ENCODE data around the gene SDCCAG8. TPM values are rescaled to one million over a fixed set of nuclear protein-coding genes. Genes with fewer than 3 reads are reported as not detected.
A peak's percentile ranks its signal among the peaks of the same experiment; 100 is the strongest.

The SDCCAG8 gene
- total RNA-seq, 1 donor from 2014 or later = 48.2 TPM

DNA sequence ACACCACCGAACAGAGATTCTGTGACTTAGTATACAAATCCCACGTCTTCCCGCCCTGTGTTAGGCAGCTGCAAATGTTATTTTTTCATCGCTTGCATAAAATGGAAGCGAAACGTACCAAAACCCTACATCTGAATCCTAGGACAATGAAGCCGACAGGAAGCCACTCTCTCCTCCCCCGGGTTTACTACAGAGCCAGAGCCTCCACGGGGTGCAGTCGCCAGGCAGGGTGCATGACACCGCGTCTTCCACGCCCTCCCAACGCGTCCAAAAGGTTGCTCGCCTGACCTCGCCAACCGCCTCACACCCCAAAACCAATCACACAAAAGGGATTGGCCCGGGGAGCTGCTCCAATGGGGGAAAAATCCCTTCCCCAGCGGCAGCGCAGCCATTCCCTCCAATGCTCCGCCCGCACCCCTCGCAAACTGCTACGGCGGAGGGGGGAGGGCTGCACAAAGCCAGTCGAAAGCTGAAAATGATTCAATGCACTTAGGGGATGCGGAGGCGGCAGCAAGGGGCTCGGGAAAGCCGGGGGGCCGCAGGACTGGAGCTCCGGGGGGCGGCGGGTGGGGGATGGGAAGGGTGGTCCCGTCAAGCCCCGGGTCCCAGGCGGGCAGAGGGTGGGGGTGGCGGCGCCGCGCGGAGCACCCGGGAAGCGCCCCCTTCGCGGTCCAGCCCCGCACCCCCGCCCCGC is 1.5 kb upstream of the SDCCAG8 start:
- DNase-seq = peak; percentile 67

DNA sequence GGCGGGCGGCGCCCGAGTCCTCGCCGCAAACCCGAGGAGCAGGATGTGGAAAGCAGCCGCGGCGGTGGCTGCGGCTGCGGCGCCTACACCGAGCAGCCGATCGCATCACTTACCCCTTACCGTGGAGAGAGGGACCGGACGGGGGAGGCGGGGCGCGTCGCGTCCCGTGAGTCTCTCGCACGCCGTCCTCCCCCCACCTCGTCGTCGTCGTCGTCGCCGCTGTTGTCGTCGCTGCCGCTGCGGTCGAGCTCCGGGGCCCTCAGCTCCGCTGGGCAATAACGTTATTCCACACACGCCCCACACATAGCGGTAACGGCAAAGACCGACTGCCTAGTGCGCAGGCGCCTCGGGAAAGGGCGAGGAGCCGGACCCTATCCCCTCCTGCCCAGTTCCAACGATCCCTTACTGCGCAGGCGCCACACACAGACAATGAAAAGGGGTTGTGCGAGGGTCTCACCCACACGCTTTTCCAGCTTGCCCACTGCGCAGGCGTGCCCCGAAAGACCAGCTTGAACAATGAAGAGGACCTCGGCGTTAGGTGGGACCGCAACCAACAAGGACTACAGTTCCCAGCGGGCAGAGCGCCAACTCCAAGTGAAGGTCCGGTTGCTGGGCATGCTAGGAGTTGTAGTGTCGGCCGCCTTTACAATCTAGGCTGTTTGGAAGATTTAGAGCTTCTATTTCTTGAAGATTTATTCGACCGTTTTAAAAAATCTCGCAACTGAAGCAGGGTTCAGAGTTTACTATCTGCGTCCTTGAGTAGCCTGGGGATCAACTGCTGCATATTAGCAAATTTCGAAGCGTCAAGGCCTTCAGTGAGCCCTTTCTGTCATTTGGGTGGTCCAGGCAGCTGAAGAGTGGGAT is 682 bp upstream of the SDCCAG8 start, which contains the start of gene CEP170:
Gene CEP170, minus strand, starts transcription at position 355 of the 864 bp plus-strand sequence. CDS start 30,001 bp downstream, outside the sequence.
- DNase-seq = peak; percentile 99

DNA sequence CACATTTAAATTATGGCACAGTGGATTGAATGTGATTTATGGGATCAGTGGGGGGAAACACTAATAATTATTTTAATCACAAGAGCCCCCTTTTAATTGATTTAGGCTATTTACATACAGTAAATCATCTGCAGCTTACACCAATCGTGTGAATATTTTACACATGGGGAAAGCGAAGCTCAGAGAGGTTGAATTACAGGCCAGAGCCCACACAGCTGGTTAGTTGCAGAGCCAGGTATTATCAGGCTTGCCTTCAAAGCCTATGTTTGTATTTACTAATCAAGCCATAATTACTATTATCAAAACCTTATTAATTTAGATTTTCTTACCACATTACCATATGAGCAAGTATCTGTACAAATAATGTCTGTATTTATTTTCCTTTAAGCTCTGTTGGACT is 749 bp downstream of the SDCCAG8 start:
- no peak for DNase-seq

DNA sequence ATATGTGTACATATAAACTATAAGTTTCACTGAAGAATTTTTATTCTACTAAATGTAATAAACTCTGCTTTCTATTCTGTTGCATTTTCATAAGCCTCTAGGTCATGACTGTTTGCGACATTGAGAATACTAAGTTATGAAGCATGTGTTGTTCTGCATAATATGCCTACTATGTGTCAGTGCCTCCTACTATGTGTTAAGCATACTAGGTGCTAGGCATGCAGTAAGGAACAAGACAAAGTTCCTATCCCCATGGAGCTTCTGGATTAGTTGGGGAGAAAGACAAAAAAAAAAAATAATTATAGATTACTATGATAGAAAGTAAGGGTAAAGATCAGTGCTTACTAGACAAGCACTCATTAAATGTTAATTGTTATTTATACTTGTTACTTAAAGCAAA is 1.3 kb downstream of the SDCCAG8 start:
- DNase-seq = no peak

DNA sequence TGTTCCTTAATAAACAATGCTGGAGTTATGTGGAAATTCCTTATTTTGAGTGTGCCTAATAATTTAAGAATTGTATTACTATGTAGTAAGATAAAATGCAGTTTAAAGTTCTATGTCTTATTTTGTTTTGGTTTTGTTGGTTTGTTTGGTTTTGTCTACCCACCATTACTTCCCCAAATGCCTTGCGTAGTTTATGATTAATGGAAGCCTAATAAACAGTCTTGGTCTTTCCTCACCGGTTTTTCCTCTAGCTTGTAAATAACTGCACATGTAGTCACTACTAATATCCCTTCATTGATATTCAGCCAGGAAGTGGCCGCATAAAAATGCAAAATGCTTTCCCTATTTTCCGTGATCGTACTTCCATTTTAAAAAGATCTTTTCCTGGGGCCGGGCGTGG is 2.9 kb downstream of the SDCCAG8 start:
- DNase-seq = no peak

DNA sequence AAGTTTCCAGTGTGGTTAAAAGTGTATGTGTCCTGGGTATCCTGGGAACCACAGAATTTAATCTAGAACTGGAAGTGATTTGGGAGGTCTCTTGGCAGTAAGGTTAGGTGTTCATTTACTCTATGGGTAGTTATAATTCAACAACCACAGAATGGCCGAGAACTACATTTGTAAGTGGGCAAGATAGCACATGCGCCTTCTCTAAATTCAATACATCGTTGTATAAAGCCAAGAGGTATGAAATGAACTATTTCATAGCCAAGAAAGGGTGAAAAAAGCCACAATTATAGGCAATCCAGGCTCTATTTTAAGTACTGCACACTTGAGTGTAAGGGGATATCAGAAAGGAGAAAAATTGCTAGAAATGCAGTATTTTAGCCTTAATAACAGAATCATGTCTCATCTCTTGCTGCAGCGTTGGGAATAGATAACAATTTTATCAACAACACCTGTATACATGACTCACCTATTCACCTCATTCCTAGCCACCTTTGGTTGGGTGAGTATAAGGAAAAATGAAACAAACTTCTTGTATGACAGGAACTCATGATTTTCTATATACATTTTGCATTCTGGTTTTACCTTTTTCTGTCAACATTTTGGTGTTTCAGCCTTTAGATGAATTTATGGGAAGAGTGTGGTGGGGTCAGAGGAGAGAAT is 4.5 kb downstream of the SDCCAG8 start:
- no peak for DNase-seq

DNA sequence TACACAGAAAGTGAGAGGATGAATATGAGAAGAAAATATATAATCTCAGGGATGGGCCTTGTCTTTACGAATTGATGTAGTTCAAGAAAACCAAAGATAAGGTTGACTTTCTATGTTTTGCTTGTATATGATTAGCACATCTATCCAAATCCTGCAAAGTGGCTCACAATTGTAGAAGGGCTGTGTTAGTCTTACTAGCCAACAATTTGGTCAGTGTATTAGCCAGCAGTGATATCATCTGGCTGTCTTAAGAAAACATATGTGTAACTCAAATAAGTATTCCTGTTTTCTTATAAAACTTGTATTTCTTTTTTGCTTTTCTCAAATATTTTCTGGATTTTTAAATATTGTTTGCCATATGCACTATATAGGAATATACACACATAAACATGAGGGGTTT is 5.5 kb downstream of the SDCCAG8 start:
- no peak for DNase-seq

DNA sequence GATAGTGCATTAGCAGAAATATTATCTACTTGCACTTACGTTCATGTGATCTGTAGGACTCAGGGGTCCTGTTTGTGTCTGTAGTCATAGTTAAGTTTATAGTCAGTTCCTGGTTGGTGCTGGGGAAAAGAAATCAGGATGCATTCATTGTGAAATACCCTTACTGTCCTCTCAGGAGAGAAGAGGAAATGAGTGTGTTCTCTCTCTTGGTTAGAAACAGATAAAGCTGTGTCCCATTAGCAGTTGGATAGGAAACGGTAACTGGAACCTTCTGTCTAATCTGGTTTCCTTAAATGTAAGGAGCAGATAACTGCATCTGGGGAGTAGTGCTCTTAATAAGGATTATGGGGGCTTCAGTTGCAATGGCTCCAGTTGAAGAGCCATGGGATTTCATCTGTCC is 8.9 kb downstream of the SDCCAG8 start:
- peak; percentile 88 for DNase-seq

DNA sequence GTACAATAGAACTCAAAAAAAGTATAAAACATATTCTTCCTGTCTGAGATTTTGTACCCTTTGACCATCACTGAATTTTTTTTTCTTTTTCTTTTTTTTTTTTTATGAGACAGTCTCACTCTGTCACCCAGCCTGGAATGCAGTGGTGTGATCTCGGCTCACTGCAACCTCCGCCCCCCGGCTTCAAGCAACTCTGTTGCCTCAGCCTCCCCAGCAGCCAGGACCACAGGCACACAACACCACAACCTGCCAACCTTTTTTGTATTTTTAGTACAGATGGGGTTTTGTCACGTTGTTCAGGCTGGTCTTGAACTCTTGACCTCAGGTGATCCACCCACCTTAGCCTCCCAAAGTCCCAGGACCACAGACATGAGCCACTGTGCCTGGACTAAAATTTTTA is 10.4 kb downstream of the SDCCAG8 start:
- DNase-seq = no peak

DNA sequence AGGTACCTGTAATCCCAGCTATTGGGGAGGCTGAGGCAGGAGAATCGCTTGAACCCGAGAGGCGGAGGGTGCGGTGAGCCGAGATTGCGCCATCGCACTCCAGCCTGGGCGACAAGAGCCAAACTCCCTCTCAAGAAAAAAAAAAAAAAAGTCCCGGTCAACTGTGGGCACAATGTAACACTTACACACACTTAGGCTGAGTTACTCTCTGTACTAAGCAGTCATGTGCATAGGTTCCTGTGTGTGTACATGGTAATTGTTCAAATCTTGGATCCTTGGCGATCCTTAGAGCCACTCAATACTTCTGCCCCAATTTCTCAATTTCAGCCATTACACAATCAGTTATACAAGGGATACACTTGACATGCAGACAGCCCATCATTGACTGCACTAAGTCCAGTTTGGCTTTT is 11.6 kb downstream of the SDCCAG8 start:
- no peak for DNase-seq

DNA sequence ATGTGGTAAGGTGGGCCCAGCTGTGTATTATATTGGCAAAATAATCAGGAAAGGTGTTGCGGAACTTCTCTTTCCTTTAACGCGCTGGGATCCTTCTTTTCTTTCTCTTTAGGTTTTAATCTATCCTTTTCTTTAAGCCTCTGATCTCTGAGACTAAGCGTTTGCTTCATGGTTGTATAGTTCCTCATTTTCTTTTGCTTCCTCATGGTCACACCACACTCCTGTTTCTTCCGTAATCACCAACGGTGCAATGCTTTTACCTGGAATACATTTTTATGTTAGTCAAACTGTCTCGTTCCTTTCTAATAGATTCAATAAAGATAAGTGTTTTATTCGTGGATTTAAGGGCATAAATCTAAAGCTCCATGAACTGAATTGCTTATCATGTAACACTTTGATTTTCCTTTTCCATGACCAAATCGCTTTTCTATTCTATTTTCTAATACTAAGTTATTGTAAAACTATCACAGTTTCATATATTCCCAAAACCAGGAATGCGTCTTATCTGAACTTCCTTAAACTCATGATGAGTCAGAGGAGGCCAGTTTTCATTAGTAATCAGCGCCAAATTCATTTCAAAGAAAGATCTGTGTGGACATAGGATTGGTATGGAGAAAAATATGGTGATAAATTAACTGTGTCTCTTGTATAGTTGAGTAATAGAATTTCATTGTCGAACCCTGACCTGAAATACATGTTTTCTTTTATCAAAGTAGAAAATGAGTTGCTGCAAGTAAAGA is 12.2 kb downstream of the SDCCAG8 start:
- DNase-seq = peak; percentile 82

DNA sequence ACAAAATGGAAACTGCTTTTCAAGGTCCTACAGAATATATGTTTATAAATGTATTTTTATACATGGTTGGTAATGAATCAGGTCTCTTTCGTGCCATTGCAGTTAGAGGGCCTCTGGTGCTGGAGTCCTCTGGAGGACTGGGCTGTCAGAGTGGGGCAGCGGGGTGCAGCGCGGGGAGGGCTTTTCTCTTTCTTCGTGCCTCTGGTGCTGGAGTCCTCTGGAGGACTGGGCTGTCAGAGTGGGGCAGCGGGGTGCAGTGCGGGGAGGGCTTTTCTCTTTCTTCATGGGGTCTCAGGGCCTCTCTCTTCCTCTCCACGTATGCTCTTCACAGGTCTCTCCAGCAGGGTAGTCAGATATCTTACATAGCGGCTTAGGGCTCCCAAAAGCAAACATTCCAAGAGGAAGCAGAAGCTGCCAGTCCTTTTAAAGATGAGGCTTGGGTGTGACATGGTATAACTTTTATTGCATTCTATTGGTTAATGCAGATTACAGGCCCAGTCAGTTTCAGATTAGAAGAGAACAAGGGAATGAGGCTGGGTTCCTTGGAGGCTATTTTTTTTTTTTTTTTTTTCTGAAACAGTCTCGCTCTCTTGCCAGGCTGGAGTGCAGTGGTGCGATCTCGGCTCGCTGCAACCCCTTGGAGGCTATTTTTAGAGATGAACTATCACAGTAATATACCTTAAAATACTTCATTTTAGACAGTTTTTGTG is 13.1 kb downstream of the SDCCAG8 start:
- DNase-seq = no peak

DNA sequence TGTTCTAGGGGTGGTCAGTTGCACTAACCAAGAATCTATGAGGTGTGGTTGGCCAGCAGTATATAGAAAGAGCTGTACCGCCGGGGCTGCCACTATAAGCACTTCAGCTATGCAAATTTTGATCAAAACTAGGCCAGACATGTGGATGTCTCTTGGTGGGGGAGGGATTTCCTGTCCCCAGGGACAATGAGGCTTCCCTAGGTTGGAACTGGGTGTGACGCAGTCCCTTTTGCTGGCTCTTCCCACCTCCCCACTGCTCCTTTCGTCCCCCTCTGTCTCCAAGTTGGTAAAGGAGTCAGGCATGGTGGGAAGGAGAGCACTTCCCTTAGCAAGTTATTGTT is 13.6 kb downstream of the SDCCAG8 start:
- DNase-seq = no peak

DNA sequence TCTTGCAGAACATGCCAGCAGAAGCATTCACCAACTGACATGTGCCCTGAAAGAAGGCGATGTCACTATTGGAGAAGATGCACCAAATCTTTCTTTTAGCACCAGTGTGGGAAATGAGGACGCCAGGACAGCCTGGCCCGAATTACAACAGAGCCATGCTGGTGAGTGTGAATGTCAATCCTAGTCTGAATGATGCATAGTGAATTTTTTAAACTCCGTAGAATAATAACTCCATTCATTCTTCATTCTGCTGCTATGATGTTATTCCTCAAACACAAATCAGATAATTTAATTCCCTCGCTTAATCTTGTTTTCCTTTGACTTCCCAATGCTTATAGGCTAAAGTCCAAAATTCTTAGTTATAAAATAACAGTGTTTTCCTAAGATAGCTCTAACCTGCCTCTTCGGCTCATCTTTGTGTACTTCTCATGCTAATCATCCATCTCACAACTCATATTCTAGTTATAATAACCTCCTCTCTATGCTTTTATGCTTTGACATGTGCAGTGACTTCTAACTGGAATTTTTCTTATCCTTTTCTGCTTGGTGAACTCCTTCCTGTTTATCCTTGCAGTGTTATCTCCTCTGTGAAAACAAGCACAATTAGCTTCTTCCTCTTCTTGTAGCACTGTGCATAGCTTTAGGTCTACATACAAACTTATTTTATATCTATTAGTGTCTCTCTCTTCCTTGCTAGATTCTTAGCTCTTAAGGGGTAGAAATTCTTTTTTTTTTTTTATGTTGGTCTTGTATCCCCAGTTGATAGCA is 14.4 kb downstream of the SDCCAG8 start:
- no peak for DNase-seq

DNA sequence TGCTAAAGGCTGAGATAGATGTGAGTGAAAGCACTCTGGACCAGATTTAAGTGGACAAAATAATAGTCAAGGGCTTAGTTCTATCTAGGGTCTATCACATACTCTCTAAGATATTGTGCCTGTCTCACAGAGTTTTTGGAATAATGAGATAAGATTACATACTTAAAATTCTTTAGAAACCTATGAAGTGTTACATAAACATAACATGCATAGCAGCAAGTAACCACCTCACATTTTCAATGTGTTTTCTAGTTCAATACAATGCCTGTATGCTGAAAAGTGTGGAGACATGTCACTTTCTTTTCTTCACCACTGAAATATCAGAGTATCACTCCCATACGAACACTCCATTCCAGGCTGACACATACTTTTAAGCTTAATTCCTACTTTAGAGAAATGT is 16.2 kb downstream of the SDCCAG8 start:
- no peak for DNase-seq

DNA sequence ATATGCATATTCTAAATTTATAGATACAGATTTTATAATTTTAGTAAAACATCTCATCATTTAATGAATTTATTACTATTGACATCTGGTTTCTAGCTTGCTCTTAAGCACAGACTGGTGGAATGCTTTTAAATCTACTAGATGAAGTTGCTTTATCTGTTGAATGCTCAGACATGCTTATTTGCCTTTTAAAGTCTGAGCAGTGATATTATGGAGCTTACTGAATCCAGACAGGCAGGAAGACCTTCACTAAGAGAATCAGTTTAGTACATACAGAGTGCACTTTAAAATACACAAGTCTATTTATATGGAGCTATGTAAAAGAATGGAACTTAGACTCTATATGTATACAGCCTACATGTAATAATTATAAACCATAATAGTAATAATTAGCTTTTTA is 16.6 kb downstream of the SDCCAG8 start:
- no peak for DNase-seq

DNA sequence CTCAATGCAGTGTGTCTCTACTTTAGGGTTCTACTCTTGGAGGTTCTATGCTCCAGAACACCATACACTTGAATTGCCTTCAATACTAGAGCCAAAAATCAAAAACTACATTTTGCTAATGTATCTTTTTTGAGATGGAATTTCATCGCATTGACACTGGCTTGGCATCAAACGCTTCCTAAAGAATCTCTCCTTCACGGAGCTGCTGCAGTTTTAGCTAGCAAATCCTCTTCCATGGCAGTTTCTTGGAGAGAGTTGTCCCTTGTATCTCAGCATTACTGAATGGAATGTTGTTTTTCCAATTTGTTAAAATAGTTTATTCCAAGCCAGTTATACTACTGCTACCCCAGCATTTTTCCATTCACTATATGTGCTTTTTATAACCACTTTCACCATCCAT is 17.7 kb downstream of the SDCCAG8 start:
- DNase-seq = no peak

DNA sequence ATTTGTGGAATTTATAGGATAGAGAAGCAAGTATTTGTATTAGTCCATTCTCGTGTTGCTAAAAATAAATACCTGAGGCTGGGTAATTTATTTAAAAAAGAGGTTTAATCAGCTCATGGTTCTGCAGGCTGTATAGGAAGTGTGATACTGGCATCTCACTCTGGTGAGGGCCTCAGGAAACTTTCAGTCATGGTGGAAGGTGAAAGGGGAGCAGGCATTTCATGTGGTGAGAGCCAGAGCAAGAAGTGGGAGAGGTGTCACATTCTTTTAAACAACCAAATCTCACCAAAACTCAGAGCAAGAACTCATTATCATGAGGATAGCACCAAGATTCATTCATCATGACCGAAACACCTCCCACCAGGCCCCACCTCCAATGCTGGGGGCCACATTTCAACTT is 18.1 kb downstream of the SDCCAG8 start:
- no peak for DNase-seq

DNA sequence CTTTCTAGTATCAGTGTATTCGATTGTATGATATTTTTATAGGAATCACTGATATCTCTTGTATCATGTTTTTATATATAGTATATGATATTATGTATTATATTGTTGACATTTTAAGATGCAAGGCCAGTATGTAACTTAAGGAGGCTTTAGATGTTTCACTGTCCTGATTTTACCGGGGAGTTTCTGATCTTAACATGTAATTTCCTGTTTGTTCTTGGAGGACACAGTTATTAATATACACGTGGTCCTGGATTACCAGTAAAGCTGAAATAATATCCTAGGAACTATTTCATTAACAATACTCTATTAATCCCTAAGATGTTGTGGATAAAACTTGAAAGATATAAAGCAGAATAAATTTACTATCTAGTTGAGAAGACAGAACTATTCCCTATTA is 19.5 kb downstream of the SDCCAG8 start:
- peak; percentile 26 for DNase-seq

DNA sequence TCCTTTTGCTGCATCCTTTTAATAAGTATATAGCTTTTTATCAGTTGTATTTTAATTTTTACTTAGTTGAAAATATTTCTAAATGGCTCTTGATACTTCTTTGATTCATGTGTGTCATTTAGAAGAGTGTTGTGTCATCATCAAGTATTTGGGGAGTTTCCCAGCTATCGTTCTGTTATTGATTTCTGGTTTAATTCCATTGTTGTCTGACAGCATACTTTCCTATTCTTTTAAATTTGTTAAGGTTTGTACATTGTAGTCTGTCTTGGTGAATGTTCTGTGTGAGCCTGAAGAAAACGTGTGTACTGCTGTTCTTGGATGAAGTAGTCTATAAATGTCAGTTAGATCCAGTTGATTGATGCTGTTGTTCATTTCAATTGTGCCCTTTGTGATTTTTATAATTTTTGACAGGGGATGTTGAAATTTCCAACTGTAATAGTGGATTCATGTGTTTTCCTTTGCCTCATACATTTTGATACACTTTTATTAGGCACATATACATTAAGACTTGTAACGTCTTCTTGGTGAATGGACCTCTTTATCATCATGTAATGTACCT is 24.8 kb downstream of the SDCCAG8 start:
- DNase-seq = peak; percentile 44

DNA sequence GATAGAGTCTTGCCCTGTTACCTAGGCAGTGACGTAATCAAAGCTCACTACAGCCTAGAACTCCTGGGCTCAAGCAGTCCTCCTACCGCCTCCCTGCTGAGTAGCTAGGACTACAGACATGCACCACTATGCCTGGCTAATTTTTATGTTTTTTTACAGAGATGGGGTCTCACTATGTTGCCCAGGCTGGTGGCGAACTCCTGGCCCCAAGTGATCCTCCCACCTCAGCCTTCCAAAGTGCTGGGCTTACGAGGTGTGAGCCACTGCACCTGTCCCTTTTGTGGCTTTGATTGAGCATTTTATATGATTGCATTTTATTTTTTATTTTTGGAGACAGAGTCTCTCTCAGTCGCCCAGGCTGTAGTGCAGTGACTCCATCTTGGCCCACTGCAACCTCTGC is 25.8 kb downstream of the SDCCAG8 start:
- no peak for DNase-seq

All from dermis blood vessel endothelial cell (primary cell).